Measurements from ENCODE around the gene YAE1.

The YAE1 gene

DNA sequence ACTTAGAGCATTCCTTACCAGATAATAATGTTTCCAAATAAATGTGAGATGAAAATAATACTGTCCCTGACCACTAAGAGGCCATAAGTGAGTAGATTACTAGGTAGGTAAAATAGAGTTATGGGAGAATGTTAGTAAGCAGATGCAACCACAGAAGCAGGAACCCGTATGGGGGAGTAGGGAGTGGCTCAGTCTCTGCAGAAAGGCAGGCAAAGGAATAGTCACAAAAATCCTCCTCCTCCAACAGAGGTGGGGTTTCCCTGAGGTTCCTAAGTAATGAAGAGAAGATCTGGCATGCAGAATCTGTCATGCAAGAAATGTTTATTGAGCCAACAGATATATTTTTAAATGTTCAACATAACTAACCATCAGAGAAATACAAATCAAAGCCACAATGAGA is 9.0 kb upstream of the YAE1 start:
- no peak for DNase-seq (ENCODE audit: low spot score)

DNA sequence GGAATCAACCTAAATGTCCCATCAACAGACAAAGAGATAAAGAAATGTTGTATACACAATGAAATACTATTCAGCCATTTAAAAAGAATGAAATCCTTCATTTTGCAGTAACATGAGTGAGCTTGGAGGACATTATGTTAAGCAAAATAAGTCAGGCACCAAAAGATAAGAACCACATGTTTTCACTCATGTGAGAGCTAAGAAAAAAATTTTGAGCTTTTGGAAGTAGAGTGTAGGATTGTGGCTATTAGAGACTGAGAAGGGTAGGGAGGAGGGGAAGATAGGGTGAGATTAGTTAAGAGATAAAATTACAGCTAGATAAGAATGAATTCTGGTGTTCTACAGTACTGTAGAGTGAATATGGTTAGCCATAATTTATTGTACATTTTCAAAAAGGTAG is 8.3 kb upstream of the YAE1 start:
- no peak for DNase-seq (ENCODE audit: low spot score)

DNA sequence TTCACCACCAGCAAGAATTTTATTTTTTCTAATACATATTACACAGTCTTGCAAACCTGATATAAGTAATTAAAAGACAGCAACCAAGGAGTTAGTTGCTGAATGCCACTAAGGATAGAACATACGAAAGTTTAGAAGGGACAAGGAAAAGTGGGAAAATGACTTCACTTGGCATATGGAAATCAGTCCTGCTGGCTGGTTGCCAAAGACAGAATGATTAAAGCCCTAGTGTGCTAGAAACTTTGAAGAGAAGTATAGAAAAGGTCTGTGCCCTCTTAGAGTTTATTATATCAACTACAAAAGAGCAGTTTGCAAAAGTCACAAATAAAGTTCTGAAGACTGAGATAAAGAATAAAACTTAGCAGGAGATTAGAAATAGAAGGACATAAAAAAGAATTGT is 5.8 kb upstream of the YAE1 start:
- DNase-seq (ENCODE audit: low spot score), result no peak

- no peak for DNase-seq (ENCODE audit: low spot score)
Observed at GRCh38 chr7:39560997-39561396, 5.2 kb upstream of the YAE1 start.

GRCh38 chr7:39565538-39565937 is 666 bp upstream of the YAE1 start:
- DNase-seq (ENCODE audit: low spot score), result no peak

GRCh38 chr7:39567294-39567693 is 1.1 kb downstream of the YAE1 start:
- peak; percentile 53 for DNase-seq (ENCODE audit: low spot score)

- no peak for DNase-seq (ENCODE audit: low spot score)
Observed at GRCh38 chr7:39574673-39575349, 8.6 kb downstream of the YAE1 start.

DNA sequence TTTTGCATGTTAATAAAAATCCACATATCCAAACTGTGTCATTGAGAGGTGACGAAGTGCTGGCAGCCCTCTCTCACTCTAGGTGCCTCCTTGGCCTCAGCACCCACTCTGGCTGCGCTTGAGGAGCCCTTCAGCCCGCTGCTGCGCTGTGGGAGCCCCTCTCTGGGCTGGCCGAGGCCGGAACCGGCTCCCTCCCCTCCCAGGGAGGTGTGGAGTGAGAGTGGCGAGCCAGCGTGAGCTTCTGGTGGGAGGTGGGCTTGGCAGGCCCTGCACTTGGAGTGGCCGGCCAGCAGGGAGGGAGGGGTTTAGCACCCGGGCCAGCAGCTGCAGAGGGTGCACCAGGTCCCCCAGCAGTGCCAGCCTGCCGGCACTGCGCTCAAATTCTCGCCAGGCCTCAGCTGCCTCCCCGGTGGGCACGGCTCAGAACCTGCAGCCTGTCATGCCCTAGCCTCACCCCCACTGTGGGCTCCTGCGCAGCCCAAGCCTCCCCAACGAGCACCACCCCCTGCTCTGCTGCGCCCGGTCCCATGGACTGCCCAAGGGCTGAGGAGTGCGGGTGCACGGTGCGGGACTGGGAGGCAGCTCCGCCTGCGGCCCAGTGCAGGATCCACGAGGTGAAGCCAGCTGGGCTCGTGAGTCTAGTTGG is 11.1 kb downstream of the YAE1 start:
- DNase-seq (ENCODE audit: low spot score), result no peak

- peak; percentile 95 for DNase-seq (ENCODE audit: low spot score)
Observed at GRCh38 chr7:39580149-39580874, 14.1 kb downstream of the YAE1 start.

- no peak for DNase-seq (ENCODE audit: low spot score)
Observed at GRCh38 chr7:39582536-39582935, 16.3 kb downstream of the YAE1 start.

DNA sequence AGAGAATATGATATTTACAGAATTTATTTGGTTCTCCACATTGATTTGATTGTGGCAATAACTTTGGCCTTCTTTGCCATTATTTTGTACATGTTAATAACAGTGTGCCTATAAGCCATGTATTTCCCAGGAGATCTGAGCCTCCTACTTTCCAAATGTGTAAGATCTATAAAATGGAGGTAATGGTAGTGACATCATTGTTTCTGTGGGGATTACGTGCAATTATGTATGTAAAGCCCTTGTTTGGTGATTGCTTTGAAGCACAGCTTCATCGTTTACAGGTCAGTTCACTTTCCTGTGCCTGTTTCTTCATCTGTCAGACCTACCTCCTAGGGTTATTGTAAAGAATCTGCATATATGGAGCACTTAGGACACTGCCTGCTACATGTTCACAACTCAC is 17.3 kb downstream of the YAE1 start:
- DNase-seq (ENCODE audit: low spot score), result no peak

- no peak for DNase-seq (ENCODE audit: low spot score)
Observed at GRCh38 chr7:39587393-39587792, 21.2 kb downstream of the YAE1 start.

GRCh38 chr7:39588416-39588815 is 22.2 kb downstream of the YAE1 start:
- no peak for DNase-seq (ENCODE audit: low spot score)

DNA sequence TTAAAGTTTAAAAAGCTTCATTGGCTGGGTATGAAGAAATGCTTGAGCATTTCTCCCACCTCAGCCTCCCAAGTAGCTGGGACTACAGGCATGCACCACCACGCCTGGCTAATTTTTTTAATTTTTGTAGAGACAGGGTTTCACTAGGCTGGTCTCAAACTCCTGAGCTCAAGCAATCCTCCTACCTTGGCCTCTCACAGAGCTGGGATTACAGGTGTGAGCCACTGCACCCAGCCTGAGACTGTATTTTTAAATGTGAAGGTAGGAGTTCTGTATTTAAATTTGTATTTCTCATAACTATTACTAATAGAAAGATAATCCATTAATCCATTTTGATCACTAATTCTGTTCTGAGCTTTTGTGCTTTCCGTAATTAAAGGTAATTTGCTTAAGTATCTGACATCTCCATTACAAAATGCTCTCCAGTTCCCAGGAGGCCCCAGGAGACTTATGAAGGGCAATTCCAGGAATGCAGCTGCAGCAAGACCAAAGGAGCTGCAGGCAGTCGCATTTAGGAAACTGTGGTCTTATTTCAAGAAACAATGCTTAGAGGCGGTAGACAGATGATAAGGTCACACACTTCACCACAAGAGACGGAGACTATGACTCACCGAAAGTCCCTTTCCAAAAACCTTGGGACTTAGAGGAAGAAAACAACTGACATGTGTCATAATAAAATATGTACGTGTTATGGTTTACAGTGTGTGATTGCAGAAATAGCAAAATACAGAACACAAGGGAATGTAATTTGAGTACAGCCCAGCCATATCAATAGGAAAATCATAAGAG is 23.3 kb downstream of the YAE1 start:
- peak; percentile 53 for DNase-seq (ENCODE audit: low spot score)

DNA sequence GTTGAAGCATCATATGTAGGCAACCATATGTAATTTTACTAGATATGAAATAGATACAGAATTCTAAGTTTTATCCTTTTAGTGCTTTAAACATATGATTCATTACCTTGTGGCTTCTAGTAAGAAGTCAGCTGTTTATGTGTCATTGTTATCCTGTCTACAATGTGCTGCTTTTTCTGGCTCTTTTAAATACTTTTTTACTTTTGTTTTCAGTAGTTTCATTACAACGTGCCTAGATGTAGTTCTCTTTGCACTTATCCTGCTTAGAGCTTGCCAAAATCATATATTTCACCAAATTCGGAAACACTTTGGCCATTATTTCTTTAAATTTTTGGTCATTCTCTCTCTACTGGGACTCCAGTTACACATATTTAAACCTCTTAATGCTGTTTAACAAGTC is 26.4 kb downstream of the YAE1 start:
- DNase-seq (ENCODE audit: low spot score), result peak; percentile 56

- no peak for DNase-seq (ENCODE audit: low spot score)
Observed at GRCh38 chr7:39594988-39595620, 28.9 kb downstream of the YAE1 start.

DNA sequence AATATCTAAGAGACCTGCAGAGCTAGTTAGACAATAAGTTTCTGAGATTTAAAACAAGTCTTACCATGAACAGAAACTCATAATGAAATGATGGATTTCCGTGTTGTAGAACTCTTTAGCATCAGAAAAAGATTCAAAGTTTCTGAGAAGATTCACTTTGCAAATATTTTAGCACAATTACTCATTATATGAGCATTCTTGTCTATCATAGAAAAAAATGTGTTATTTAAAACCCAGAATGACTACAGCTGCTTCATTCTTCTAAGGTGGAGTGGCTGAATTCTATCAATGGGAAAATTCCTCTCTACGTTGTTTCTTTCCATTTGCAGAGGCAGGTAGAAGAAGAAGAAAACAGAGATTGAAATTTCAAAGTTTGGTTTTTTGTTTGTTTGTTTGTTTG is 36.1 kb downstream of the YAE1 start:
- no peak for DNase-seq (ENCODE audit: low spot score)

GRCh38 chr7:39603924-39604323 is 37.7 kb downstream of the YAE1 start:
- no peak for DNase-seq (ENCODE audit: low spot score)

GRCh38 chr7:39605087-39605486 is 38.9 kb downstream of the YAE1 start:
- DNase-seq (ENCODE audit: low spot score), result no peak

GRCh38 chr7:39606352-39606751 is 40.1 kb downstream of the YAE1 start:
- DNase-seq (ENCODE audit: low spot score), result no peak

GRCh38 chr7:39606941-39607340 is 40.7 kb downstream of the YAE1 start:
- DNase-seq (ENCODE audit: low spot score), result no peak

GRCh38 chr7:39607865-39608264 is 41.7 kb downstream of the YAE1 start:
- DNase-seq (ENCODE audit: low spot score), result no peak

All from RKO (cell line).